ENCODE results near the gene BLNK. TPM values are rescaled to one million over a fixed set of nuclear protein-coding genes. Genes with fewer than 3 reads are reported as not detected.
A peak's percentile ranks its signal among the peaks of the same experiment; 100 is the strongest.

Gene BLNK
- total RNA-seq, 1 donor from 2014 or later: not detected

DNA sequence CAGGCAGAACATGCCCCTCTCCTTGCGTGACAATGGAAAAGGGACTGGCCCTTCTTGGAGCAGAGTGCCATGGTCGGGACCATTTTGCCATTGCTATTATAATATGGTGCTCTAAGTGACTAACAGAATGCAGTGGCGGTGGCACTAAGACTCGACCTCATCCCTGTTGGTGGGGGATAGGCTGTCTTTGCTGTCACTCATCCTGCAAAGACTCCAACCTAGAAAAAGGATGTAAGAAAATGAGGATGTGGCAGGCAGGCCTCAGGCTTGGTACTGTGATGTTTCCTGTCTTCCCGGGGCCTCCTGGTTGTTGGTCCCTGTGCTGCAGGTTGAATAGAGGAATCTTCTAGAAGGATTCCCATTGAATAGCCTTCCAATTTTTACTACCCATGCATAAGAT, 18.6 kb downstream of the BLNK start:
- Mint-ChIP-seq H3K4me3 (ENCODE audit: unreplicated experiment) (no peak overlapping the region), H3K4me1 (ENCODE audit: low read depth, unreplicated experiment) (peaks cover 10% of the 10 kb centered on the region), H3K27me3 (ENCODE audit: unreplicated experiment) (no peaks in the 10 kb centered on the region), H3K9me3 (ENCODE audit: unreplicated experiment) (no peaks in the 10 kb centered on the region), H3K27ac (ENCODE audit: unreplicated experiment) (no peak overlapping the region), H3K36me3 (ENCODE audit: unreplicated experiment) (no peaks in the 10 kb centered on the region)
- no peak for DNase-seq
- TF ChIP-seq, protein P1, sequence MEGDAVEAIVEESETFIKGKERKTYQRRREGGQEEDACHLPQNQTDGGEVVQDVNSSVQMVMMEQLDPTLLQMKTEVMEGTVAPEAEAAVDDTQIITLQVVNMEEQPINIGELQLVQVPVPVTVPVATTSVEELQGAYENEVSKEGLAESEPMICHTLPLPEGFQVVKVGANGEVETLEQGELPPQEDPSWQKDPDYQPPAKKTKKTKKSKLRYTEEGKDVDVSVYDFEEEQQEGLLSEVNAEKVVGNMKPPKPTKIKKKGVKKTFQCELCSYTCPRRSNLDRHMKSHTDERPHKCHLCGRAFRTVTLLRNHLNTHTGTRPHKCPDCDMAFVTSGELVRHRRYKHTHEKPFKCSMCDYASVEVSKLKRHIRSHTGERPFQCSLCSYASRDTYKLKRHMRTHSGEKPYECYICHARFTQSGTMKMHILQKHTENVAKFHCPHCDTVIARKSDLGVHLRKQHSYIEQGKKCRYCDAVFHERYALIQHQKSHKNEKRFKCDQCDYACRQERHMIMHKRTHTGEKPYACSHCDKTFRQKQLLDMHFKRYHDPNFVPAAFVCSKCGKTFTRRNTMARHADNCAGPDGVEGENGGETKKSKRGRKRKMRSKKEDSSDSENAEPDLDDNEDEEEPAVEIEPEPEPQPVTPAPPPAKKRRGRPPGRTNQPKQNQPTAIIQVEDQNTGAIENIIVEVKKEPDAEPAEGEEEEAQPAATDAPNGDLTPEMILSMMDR (IDR thresholded peaks at IDR 0.05; ENCODE audit: partially characterized antibody, unreplicated experiment): no peak

DNA sequence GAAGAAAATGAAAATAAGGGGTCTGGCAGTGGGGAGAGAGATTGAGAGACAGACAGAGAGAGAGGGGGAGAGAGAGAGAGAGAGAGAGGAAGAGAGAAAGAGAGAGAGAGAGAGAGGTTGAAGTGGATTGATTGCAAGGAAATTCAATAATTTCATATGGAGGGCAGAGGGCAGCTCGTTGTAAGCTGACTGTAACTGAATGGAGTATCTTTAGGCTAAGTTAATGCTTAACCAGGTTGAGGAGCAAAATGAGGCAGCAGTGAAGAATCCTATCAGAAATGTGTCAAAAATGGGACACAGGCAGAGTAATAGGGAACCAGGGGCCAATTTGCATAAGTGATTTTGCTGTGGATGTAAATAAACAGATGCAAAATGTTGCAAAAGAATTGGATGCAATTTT, 21.0 kb downstream of the BLNK start:
- no peaks in the 10 kb centered on the region for H3K27me3 Mint-ChIP-seq (ENCODE audit: unreplicated experiment)
- H3K27ac Mint-ChIP-seq (ENCODE audit: unreplicated experiment): no peak overlapping the region
- no peaks in the 10 kb centered on the region for H3K9me3 Mint-ChIP-seq (ENCODE audit: unreplicated experiment)

DNA sequence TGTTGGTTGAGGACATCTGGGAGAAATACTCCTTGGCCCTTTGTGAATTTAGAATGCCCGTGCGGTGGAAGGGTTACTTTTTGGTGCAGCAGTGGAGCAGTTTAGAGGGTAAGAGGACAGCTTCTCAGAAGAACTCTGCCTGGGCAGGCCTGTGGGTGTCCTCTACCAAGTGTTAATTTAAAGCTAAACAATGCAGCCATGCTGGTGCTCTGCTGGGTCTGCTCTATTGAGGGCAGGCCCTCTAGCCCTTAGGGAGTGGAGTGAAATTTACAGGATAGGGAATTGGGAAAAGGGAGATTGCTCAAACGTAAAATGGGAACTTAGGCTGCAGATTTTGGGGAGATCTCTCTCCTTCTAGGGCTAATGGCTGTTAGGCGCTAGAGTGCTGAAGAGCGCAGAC, 22.1 kb downstream of the BLNK start:
- Mint-ChIP-seq H3K27ac (ENCODE audit: unreplicated experiment) (peak overlapping the region; percentile 26), H3K36me3 (ENCODE audit: unreplicated experiment) (no peaks in the 10 kb centered on the region), H3K9me3 (ENCODE audit: unreplicated experiment) (no peaks in the 10 kb centered on the region), H3K4me1 (ENCODE audit: low read depth, unreplicated experiment) (peaks cover 3% of the 10 kb centered on the region), H3K27me3 (ENCODE audit: unreplicated experiment) (no peaks in the 10 kb centered on the region), H3K4me3 (ENCODE audit: unreplicated experiment) (no peak overlapping the region)
- no peak for DNase-seq
- TF ChIP-seq, protein P1 (IDR thresholded peaks at IDR 0.05; ENCODE audit: partially characterized antibody, unreplicated experiment): no peak

More for the DNA sequence above, 21.0 kb downstream of the BLNK start:
- no peaks in the 10 kb centered on the region for H3K36me3 Mint-ChIP-seq (ENCODE audit: unreplicated experiment)
- TF ChIP-seq, protein P1 (IDR thresholded peaks at IDR 0.05; ENCODE audit: partially characterized antibody, unreplicated experiment): no peak
- no peak overlapping the region for H3K4me3 Mint-ChIP-seq (ENCODE audit: unreplicated experiment)
- no peak for DNase-seq
- H3K4me1 Mint-ChIP-seq (ENCODE audit: low read depth, unreplicated experiment): peaks cover 6% of the 10 kb centered on the region

DNA sequence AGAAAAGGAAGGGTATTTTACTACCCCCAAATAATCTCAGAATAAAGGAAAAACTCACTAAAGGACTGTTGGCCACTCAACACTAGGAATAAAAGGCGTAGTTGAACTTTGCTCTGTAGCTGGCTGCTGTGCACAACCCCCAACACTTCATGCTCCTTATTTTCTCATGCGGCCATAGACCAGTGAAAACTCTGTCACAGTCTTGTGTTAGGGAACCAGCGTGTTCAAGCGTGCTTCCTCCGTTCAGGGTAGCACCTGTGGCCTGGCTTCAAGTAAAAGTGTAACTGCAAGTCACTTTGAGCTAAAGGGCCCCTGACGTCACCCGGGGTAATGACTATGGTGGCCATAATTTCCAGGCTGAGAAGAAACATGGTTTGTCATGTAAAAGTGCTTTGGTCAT, 27.0 kb downstream of the BLNK start:
- Mint-ChIP-seq H3K4me1 (ENCODE audit: low read depth, unreplicated experiment) (peaks cover 3% of the 10 kb centered on the region), H3K9me3 (ENCODE audit: unreplicated experiment) (no peaks in the 10 kb centered on the region), H3K27ac (ENCODE audit: unreplicated experiment) (no peak overlapping the region), H3K27me3 (ENCODE audit: unreplicated experiment) (no peaks in the 10 kb centered on the region), H3K36me3 (ENCODE audit: unreplicated experiment) (no peaks in the 10 kb centered on the region), H3K4me3 (ENCODE audit: unreplicated experiment) (no peak overlapping the region)
- no peak for DNase-seq
- TF ChIP-seq, protein P1 (IDR thresholded peaks at IDR 0.05; ENCODE audit: partially characterized antibody, unreplicated experiment): no peak

DNA sequence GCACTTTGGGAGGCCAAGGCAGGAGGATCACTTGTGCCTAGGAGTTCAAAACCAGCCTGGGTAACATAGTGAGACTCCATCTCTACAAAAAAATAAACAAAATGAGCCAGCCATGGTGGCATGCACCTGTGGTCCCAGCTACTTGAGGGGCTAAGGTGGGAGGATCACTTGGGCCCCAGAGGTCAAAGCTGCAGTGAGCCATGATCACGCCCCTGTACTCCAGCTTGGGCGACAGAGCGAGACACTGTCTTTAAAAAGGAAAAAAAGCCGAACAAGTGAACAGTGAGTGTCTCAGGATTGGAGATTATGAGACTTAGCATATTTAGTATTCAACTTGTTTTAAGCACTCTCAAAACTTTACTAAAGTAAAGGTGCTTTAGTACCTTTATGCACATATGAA, 28.1 kb downstream of the BLNK start:
- TF ChIP-seq, protein P1 (IDR thresholded peaks at IDR 0.05; ENCODE audit: partially characterized antibody, unreplicated experiment): no peak
- H3K27me3 Mint-ChIP-seq (ENCODE audit: unreplicated experiment): peaks cover 2% of the 10 kb centered on the region
- H3K4me1 Mint-ChIP-seq (ENCODE audit: low read depth, unreplicated experiment): no peaks in the 10 kb centered on the region
- no peaks in the 10 kb centered on the region for H3K9me3 Mint-ChIP-seq (ENCODE audit: unreplicated experiment)
- DNase-seq: no peak
- no peaks in the 10 kb centered on the region for H3K36me3 Mint-ChIP-seq (ENCODE audit: unreplicated experiment)
- H3K27ac Mint-ChIP-seq (ENCODE audit: unreplicated experiment): no peak overlapping the region
- H3K4me3 Mint-ChIP-seq (ENCODE audit: unreplicated experiment): no peak overlapping the region

All from glutamatergic neuron (in vitro differentiated cells).